ENCODE measurements around the gene SOX2. TPM values are rescaled to one million over a fixed set of nuclear protein-coding genes. Genes with fewer than 3 reads are reported as not detected.

SOX2 gene
- total RNA-seq (2013) = not detected
- polyA plus RNA-seq = not detected
- not detected in 2 replicates for polyA minus RNA-seq
- total RNA-seq = 0 to 1.6 (median 0) reads per million in 11 experiments

GRCh38 chr3:181711325-181712135 lies at the start of gene SOX2:
Gene SOX2 (plus strand): TSS chr3:181711925. CDS start chr3:181712361, 436 bp downstream.
- Mint-ChIP-seq H3K4me3 (peak within 1 kb of the TSS in 1 of 2 donors; percentile 83), H3K4me1 (peaks cover 10% of the 10 kb centered on the region), H3K9me3 (peaks cover 0 to 20% (median 14%) of the 10 kb centered on the region in 7 donors), H3K36me3 (peaks cover 0 to 3% of the 10 kb centered on the region in 2 donors), H3K27ac (no peak within 1 kb of the TSS), H3K27me3 (ENCODE audit: low read depth in 3 of 3) (peaks cover 65 to 79% (median 78%) of the 10 kb centered on the region in 3 donors)
- H4K20me1 ChIP-seq (ENCODE audit: insufficient read depth, low read length) = no peaks in the 10 kb centered on the region
- WGBS (ENCODE audit: insufficient coverage) = 14% methylated on average over 5 of the region's 37 CpGs
- intact Hi-C loops (cut with micrococcal nuclease) = loop anchor here in 1 of 2 donors (5.0 kb wide), 1 partner anchor 971 kb away; no protein-coding TSS in a partner anchor
- peak in 2 of 3 donors; percentile 10 to 41 for DNase-seq
- H3K4me3 ChIP-seq (replicated peaks in 1 of 3; ENCODE audit: low read depth in 2 of 3, low read length in 3 of 3) = peak within 1 kb of the TSS in 1 of 3 experiments; percentile 52
- no peak within 1 kb of the TSS for H3K27ac ChIP-seq (ENCODE audit: low read depth in 1 of 2, low read length in 2 of 2)
- peaks cover 5 to 22% of the 10 kb centered on the region in 2 donors for H3K9me3 ChIP-seq (replicated peaks in 1 of 2; ENCODE audit: control insufficient read depth in 1 of 2, insufficient read depth in 1 of 2, low read length in 2 of 2)
- H3K9ac ChIP-seq (ENCODE audit: insufficient read depth, low read length, poor library complexity, severe bottlenecking) = no peak within 1 kb of the TSS
- H2AFZ ChIP-seq (ENCODE audit: insufficient read depth, low read depth, low read length, poor library complexity, severe bottlenecking) = peak within 1 kb of the TSS; percentile 30
- H3K4me2 ChIP-seq (replicated peaks; ENCODE audit: extremely low read depth, low read length, poor library complexity, severe bottlenecking) = peak within 1 kb of the TSS; percentile 61
- H3K36me3 ChIP-seq (replicated peaks in 1 of 2; ENCODE audit: control insufficient read depth in 1 of 2, insufficient read depth in 2 of 2, low read length in 2 of 2) = no peaks in the 10 kb centered on the region
- H3K4me1 ChIP-seq (ENCODE audit: control insufficient read depth in 1 of 2, insufficient read depth in 2 of 2, low read length in 2 of 2) = peaks cover 12 to 19% of the 10 kb centered on the region in 2 donors
- TF ChIP-seq CTCF (IDR thresholded peaks at IDR 0.05) = no peak
- H3K79me2 ChIP-seq (ENCODE audit: insufficient read depth, low read length) = no peaks in the 10 kb centered on the region
- H3K27me3 ChIP-seq (ENCODE audit: control insufficient read depth in 2 of 2, insufficient read depth in 2 of 2, low read length in 2 of 2) = peaks cover 89 to 98% of the 10 kb centered on the region in 2 donors

GRCh38 chr3:181683563-181683962 lies 28.2 kb upstream of the SOX2 start:
- H3K9ac ChIP-seq (ENCODE audit: insufficient read depth, low read length, poor library complexity, severe bottlenecking) = no peak overlapping the region
- no peaks in the 10 kb centered on the region for H3K4me1 ChIP-seq (ENCODE audit: control insufficient read depth in 1 of 2, insufficient read depth in 2 of 2, low read length in 2 of 2)
- no peaks in the 10 kb centered on the region for H4K20me1 ChIP-seq (ENCODE audit: insufficient read depth, low read length)
- H3K4me3 ChIP-seq (replicated peaks in 1 of 3; ENCODE audit: low read depth in 2 of 3, low read length in 3 of 3) = no peak overlapping the region
- H3K36me3 ChIP-seq (replicated peaks in 1 of 2; ENCODE audit: control insufficient read depth in 1 of 2, insufficient read depth in 2 of 2, low read length in 2 of 2) = no peaks in the 10 kb centered on the region
- no peak overlapping the region for H3K27ac ChIP-seq (ENCODE audit: low read depth in 1 of 2, low read length in 2 of 2)
- Mint-ChIP-seq H3K27ac (no peak overlapping the region), H3K9me3 (peaks cover 0 to 4% (median 0%) of the 10 kb centered on the region in 7 donors), H3K4me1 (no peaks in the 10 kb centered on the region), H3K27me3 (ENCODE audit: low read depth in 3 of 3) (peaks cover 0 to 8% (median 2%) of the 10 kb centered on the region in 3 donors), H3K36me3 (no peaks in the 10 kb centered on the region), H3K4me3 (no peak overlapping the region)
- intact Hi-C loops (cut with micrococcal nuclease) = no loop called here
- no peak for DNase-seq
- H3K79me2 ChIP-seq (ENCODE audit: insufficient read depth, low read length) = no peaks in the 10 kb centered on the region
- TF ChIP-seq CTCF (IDR thresholded peaks at IDR 0.05) = no peak
- peaks cover 0 to 4% of the 10 kb centered on the region in 2 donors for H3K27me3 ChIP-seq (ENCODE audit: control insufficient read depth in 2 of 2, insufficient read depth in 2 of 2, low read length in 2 of 2)
- H3K4me2 ChIP-seq (replicated peaks; ENCODE audit: extremely low read depth, low read length, poor library complexity, severe bottlenecking) = no peak overlapping the region
- H3K9me3 ChIP-seq (replicated peaks in 1 of 2; ENCODE audit: control insufficient read depth in 1 of 2, insufficient read depth in 1 of 2, low read length in 2 of 2) = no peaks in the 10 kb centered on the region
- WGBS (ENCODE audit: insufficient coverage) = no CpG with 5 or more reads among the region's 1 CpG
- H2AFZ ChIP-seq (ENCODE audit: insufficient read depth, low read depth, low read length, poor library complexity, severe bottlenecking) = no peak overlapping the region
